ENCODE results near the gene AFAP1L2. TPM values are rescaled to one million over a fixed set of nuclear protein-coding genes. Genes with fewer than 3 reads are reported as not detected.
A peak's percentile ranks its signal among the peaks of the same experiment; 100 is the strongest.

Gene AFAP1L2
- 0.98 and 1.8 TPM in 2 replicates for total RNA-seq
- long read RNA-seq, partial matches to known transcripts = 1 of 3 reads
- long read RNA-seq, other reads (novel, unspliced or antisense) = 2 of 3 reads

- H3K4me3 Mint-ChIP-seq (ENCODE audit: low read depth) = peak within 1 kb of the TSS; percentile 72
- no peak within 1 kb of the TSS for H3K27ac Mint-ChIP-seq
- peaks cover 87% of the 10 kb centered on the region for H3K27me3 Mint-ChIP-seq
- DNase-seq (ENCODE audit: low spot score, unreplicated experiment) = peak; percentile 26
- no peaks in the 10 kb centered on the region for H3K36me3 Mint-ChIP-seq (ENCODE audit: insufficient read depth)
- H3K9me3 Mint-ChIP-seq (ENCODE audit: low read depth) = no peaks in the 10 kb centered on the region
- peaks cover 6% of the 10 kb centered on the region for H3K4me1 Mint-ChIP-seq (ENCODE audit: low read depth)
- no peak for TF ChIP-seq CTCF (IDR thresholded peaks at IDR 0.05; ENCODE audit: unreplicated experiment)
Observed at GRCh38 chr10:114404171-114405010, at the start of gene AFAP1L2. TSS of gene AFAP1L2 (minus strand) at chr10:114404502. CDS start at chr10:114404455, 47 bp downstream.

GRCh38 chr10:114453576-114453975 is 49.3 kb upstream of the AFAP1L2 start:
- Mint-ChIP-seq H3K36me3 (ENCODE audit: insufficient read depth) (peaks cover 18% of the 10 kb centered on the region), H3K9me3 (ENCODE audit: low read depth) (no peaks in the 10 kb centered on the region), H3K4me3 (ENCODE audit: low read depth) (no peak overlapping the region), H3K27me3 (no peaks in the 10 kb centered on the region), H3K27ac (no peak overlapping the region), H3K4me1 (ENCODE audit: low read depth) (no peaks in the 10 kb centered on the region)
- no peak for TF ChIP-seq CTCF (IDR thresholded peaks at IDR 0.05; ENCODE audit: unreplicated experiment)
- no peak for DNase-seq (ENCODE audit: low spot score, unreplicated experiment)

GRCh38 chr10:114448897-114449296 is 44.6 kb upstream of the AFAP1L2 start:
- peaks cover 23% of the 10 kb centered on the region for H3K36me3 Mint-ChIP-seq (ENCODE audit: insufficient read depth)

GRCh38 chr10:114445332-114445731 is 41.0 kb upstream of the AFAP1L2 start:
- DNase-seq (ENCODE audit: low spot score, unreplicated experiment) = no peak
- peaks cover 10% of the 10 kb centered on the region for H3K4me1 Mint-ChIP-seq (ENCODE audit: low read depth)
- no peaks in the 10 kb centered on the region for H3K9me3 Mint-ChIP-seq (ENCODE audit: low read depth)
- no peak for TF ChIP-seq CTCF (IDR thresholded peaks at IDR 0.05; ENCODE audit: unreplicated experiment)
- H3K4me3 Mint-ChIP-seq (ENCODE audit: low read depth) = no peak overlapping the region
- H3K27ac Mint-ChIP-seq = no peak overlapping the region
- H3K36me3 Mint-ChIP-seq (ENCODE audit: insufficient read depth) = peaks cover 19% of the 10 kb centered on the region
- H3K27me3 Mint-ChIP-seq = no peaks in the 10 kb centered on the region

More at GRCh38 chr10:114448897-114449296, 44.6 kb upstream of the AFAP1L2 start:
- peaks cover 8% of the 10 kb centered on the region for H3K4me1 Mint-ChIP-seq (ENCODE audit: low read depth)
- H3K27ac Mint-ChIP-seq = no peak overlapping the region
- H3K27me3 Mint-ChIP-seq = no peaks in the 10 kb centered on the region
- no peak for DNase-seq (ENCODE audit: low spot score, unreplicated experiment)
- H3K4me3 Mint-ChIP-seq (ENCODE audit: low read depth) = no peak overlapping the region
- no peaks in the 10 kb centered on the region for H3K9me3 Mint-ChIP-seq (ENCODE audit: low read depth)
- TF ChIP-seq CTCF (IDR thresholded peaks at IDR 0.05; ENCODE audit: unreplicated experiment) = no peak

GRCh38 chr10:114444819-114445218 is 40.5 kb upstream of the AFAP1L2 start:
- no peak overlapping the region for H3K27ac Mint-ChIP-seq
- no peak for TF ChIP-seq CTCF (IDR thresholded peaks at IDR 0.05; ENCODE audit: unreplicated experiment)
- no peak overlapping the region for H3K4me3 Mint-ChIP-seq (ENCODE audit: low read depth)
- no peaks in the 10 kb centered on the region for H3K27me3 Mint-ChIP-seq
- peaks cover 10% of the 10 kb centered on the region for H3K4me1 Mint-ChIP-seq (ENCODE audit: low read depth)
- no peaks in the 10 kb centered on the region for H3K9me3 Mint-ChIP-seq (ENCODE audit: low read depth)
- no peak for DNase-seq (ENCODE audit: low spot score, unreplicated experiment)
- peaks cover 19% of the 10 kb centered on the region for H3K36me3 Mint-ChIP-seq (ENCODE audit: insufficient read depth)

All from progenitor cell of endocrine pancreas (in vitro differentiated cells).